H1 (cell line): Measurements from ENCODE around the gene OTOGL. TPM values are rescaled to one million over a fixed set of nuclear protein-coding genes. Genes with fewer than 3 reads are reported as not detected.

Source experiments
- CTCF ChIA-PET: fragments of 300-600 bp; sonication (Branson Sonifier 250); formaldehyde crosslinking; loops from one replicate; lab custom pipeline; 2021; ENCODE audit not compliant: partially characterized antibody; lab: Charles Lee
- POLR2A ChIA-PET: fragments of 300-600 bp; sonication (Branson Sonifier 250); formaldehyde crosslinking; loops from one replicate; lab custom pipeline; 2021; ENCODE audit warnings: inconsistent platforms; ENCODE audit not compliant: partially characterized antibody; lab: Charles Lee
- DNase-seq, 2 experiments: peaks; one replicate each; pipeline versions ENCODE4 v3.0.0 to v3.0.0-alpha.2; 2010 to 2022; ENCODE audit warnings: low spot score in 2 of 2, low read depth in 1 of 2, mixed read lengths in 1 of 2
- FAIRE-seq: peaks from 2 replicates; lab custom pipeline; 2011; peaks lifted over from hg19 to GRCh38; lab: Jason Lieb, UNC
- H2AFZ ChIP-seq: 2 replicates; pipeline ENCODE4 v1.8.1; 2012; ENCODE audit warnings: low read length, inconsistent platforms
- H2AK5ac ChIP-seq: 2 replicates; pipeline ENCODE4 v1.6.1; 2013; ENCODE audit warnings: low read depth, low read length
- H2BK120ac ChIP-seq: replicated peaks from 2 replicates; pipeline ENCODE3; 2013; ENCODE audit warnings: low read depth, low read length, inconsistent platforms
- H2BK12ac ChIP-seq: 2 replicates; pipeline ENCODE4 v1.6.1; 2013; ENCODE audit warnings: low read depth, low read length
- H2BK15ac ChIP-seq: 2 replicates; pipeline ENCODE4 v1.6.1; 2013; ENCODE audit warnings: low read length
- H2BK20ac ChIP-seq: 2 replicates; pipeline ENCODE4 v1.6.1; 2013; ENCODE audit warnings: low read length
- H2BK5ac ChIP-seq: 2 replicates; pipeline ENCODE4 v1.6.1; 2013; ENCODE audit warnings: low read depth, low read length
- H3K14ac ChIP-seq: 2 replicates; pipeline ENCODE4 v1.6.1; 2013; ENCODE audit warnings: inconsistent platforms; ENCODE audit not compliant: insufficient read length
- H3K18ac ChIP-seq: 2 replicates; pipeline ENCODE4 v1.6.1; 2013; ENCODE audit warnings: low read length; ENCODE audit errors: extremely low read depth
- H3K23ac ChIP-seq: 2 replicates; pipeline ENCODE4 v1.6.1; 2013; ENCODE audit warnings: inconsistent platforms; ENCODE audit not compliant: insufficient read length
- H3K23me2 ChIP-seq: 2 replicates; pipeline ENCODE4 v1.6.1; 2013; ENCODE audit warnings: low read depth, low read length
- H3K27ac ChIP-seq: 2 replicates; pipeline ENCODE4 v1.6.1; 2011; ENCODE audit warnings: low read depth, low read length, inconsistent platforms
- H3K27me3 ChIP-seq, 4 experiments: replicated peaks in 1 of 4; 1 replicate in 1 of 4; 2 replicates in 3 of 4; pipeline versions ENCODE4 v1.6.1 to v1.8.1; 2011 to 2013; ENCODE audit warnings: low read length in 3 of 4, mild to moderate bottlenecking in 3 of 4, inconsistent platforms in 2 of 4, mixed read lengths in 2 of 4, moderate library complexity in 1 of 4; ENCODE audit not compliant: control insufficient read depth in 3 of 4, insufficient read depth in 3 of 4; ENCODE audit errors: extremely low read depth in 1 of 4
- H3K36me3 ChIP-seq, 4 experiments: 2 replicates each; pipeline versions ENCODE4 v1.6.1 to v1.8.1; 2011 to 2013; ENCODE audit warnings: mild to moderate bottlenecking in 4 of 4, low read length in 3 of 4, moderate library complexity in 2 of 4, control low read depth in 1 of 4, inconsistent platforms in 1 of 4; ENCODE audit not compliant: insufficient read depth in 4 of 4, control insufficient read depth in 2 of 4
- H3K4ac ChIP-seq: replicated peaks from 2 replicates; pipeline ENCODE3; 2013; ENCODE audit warnings: low read length, low read depth, mixed read lengths, inconsistent platforms; ENCODE audit not compliant: insufficient read length
- H3K4me1 ChIP-seq, 4 experiments: replicated peaks in 1 of 4; 1 replicate in 1 of 4; 2 replicates in 3 of 4; pipeline versions ENCODE4 v1.6.1 to v1.8.1; 2011 to 2013; ENCODE audit warnings: low read length in 3 of 4, inconsistent platforms in 2 of 4, mixed read lengths in 1 of 4; ENCODE audit not compliant: insufficient read depth in 4 of 4, control insufficient read depth in 3 of 4
- H3K4me2 ChIP-seq, 2 experiments: 2 replicates each; pipeline versions ENCODE4 v1.6.1 to v1.8.1; 2011 to 2013; ENCODE audit warnings: low read depth in 2 of 2, low read length in 2 of 2, control low read depth in 1 of 2, inconsistent platforms in 1 of 2, mild to moderate bottlenecking in 1 of 2; ENCODE audit not compliant: insufficient read depth in 1 of 2
- H3K4me3 ChIP-seq, 4 experiments: fragments of 200-600, 300-600 bp in 1 of 4; sonication (generic), shearing (Covaris generic), sonication (Bioruptor Twin) in 1 of 4; 2 replicates each; pipeline versions ENCODE4 v1.5.1 to v1.8.1; 2011 to 2016; ENCODE audit warnings: low read length in 4 of 4, low read depth in 3 of 4, control low read depth in 2 of 4, inconsistent platforms in 2 of 4, mild to moderate bottlenecking in 2 of 4, mixed read lengths in 1 of 4, moderate library complexity in 1 of 4; ENCODE audit not compliant: insufficient read depth in 2 of 4; ENCODE audit errors: extremely low read depth in 1 of 4
- H3K56ac ChIP-seq: replicated peaks from 2 replicates; pipeline ENCODE3; 2013; ENCODE audit warnings: low read depth, mild to moderate bottlenecking, mixed read lengths, low read length, inconsistent platforms; ENCODE audit not compliant: insufficient read length
- H3K79me1 ChIP-seq: 2 replicates; pipeline ENCODE4 v1.6.1; 2013; ENCODE audit warnings: low read depth, low read length, control low read depth
- H3K79me2 ChIP-seq, 2 experiments: 2 replicates each; pipeline versions ENCODE4 v1.6.1 to v1.8.1; 2012 to 2013; ENCODE audit warnings: low read length in 2 of 2, mild to moderate bottlenecking in 2 of 2, inconsistent platforms in 1 of 2; ENCODE audit not compliant: insufficient read depth in 2 of 2, control insufficient read depth in 1 of 2
- H3K9ac ChIP-seq, 4 experiments: replicated peaks in 1 of 4; 1 replicate in 1 of 4; 2 replicates in 3 of 4; pipeline versions ENCODE4 v1.6.1 to v1.8.1; 2011 to 2013; ENCODE audit warnings: low read depth in 3 of 4, low read length in 3 of 4, control low read depth in 2 of 4, mild to moderate bottlenecking in 2 of 4, moderate library complexity in 2 of 4, inconsistent platforms in 1 of 4; ENCODE audit errors: extremely low read depth in 1 of 4
- H3K9me3 ChIP-seq, 2 experiments: 2 replicates each; pipeline versions ENCODE4 v1.6.1 to v1.8.1; 2012 to 2013; ENCODE audit warnings: mild to moderate bottlenecking in 2 of 2, moderate library complexity in 2 of 2, control low read depth in 1 of 2, inconsistent platforms in 1 of 2, low read depth in 1 of 2, low read length in 1 of 2, mixed read lengths in 1 of 2; ENCODE audit not compliant: insufficient read depth in 2 of 2
- H4K20me1 ChIP-seq, 2 experiments: replicated peaks in 1 of 2; 2 replicates each; pipeline versions ENCODE3 to v1.8.1; 2011 to 2013; ENCODE audit warnings: inconsistent platforms in 2 of 2, low read length in 2 of 2, mild to moderate bottlenecking in 1 of 2; ENCODE audit not compliant: insufficient read depth in 2 of 2, control insufficient read depth in 1 of 2
- H4K5ac ChIP-seq: 2 replicates; pipeline ENCODE4 v1.6.1; 2013; ENCODE audit warnings: low read length, low read depth, mixed read lengths, inconsistent platforms; ENCODE audit not compliant: insufficient read length
- H4K8ac ChIP-seq: 2 replicates; pipeline ENCODE4 v1.8.0; 2013; ENCODE audit warnings: mild to moderate bottlenecking, moderate library complexity, low read length, inconsistent platforms; ENCODE audit not compliant: insufficient read depth; ENCODE audit errors: extremely low read depth
- H4K91ac ChIP-seq: replicated peaks from 2 replicates; pipeline ENCODE3; 2013; ENCODE audit warnings: low read length, mixed read lengths, inconsistent platforms; ENCODE audit not compliant: insufficient read length
- ASH2L ChIP-seq: fragments of 200-600, 300-600 bp; sonication (generic); IDR thresholded peaks from one replicate; pipeline ENCODE4 v1.7.1; 2017; ENCODE audit warnings: low read length
- BACH1 ChIP-seq: IDR thresholded peaks from 2 replicates; pipeline ENCODE4 v1.6.1; 2012; ENCODE audit warnings: low read length, improper control_type of control experiment
- EZH2 ChIP-seq: fragments of 200-600 bp; sonication (generic); IDR thresholded peaks from 2 replicates; pipeline ENCODE4 v1.7.1; 2012; ENCODE audit warnings: low read depth, mild to moderate bottlenecking, moderate library complexity, low read length, inconsistent platforms; ENCODE audit not compliant: severe bottlenecking
- JUND ChIP-seq: IDR thresholded peaks from 2 replicates; pipeline ENCODE4 v1.6.1; 2011; ENCODE audit warnings: mild to moderate bottlenecking, improper control_type of control experiment, low read length
- MAFK ChIP-seq: IDR thresholded peaks from 2 replicates; pipeline ENCODE4 v1.6.1; 2012; ENCODE audit warnings: low read depth, mild to moderate bottlenecking, improper control_type of control experiment, low read length
- SRF ChIP-seq: IDR thresholded peaks from 2 replicates; pipeline ENCODE4 v1.6.1; 2011; ENCODE audit warnings: mild to moderate bottlenecking, low read depth, low read length, moderate library complexity
- YY1 ChIP-seq: IDR thresholded peaks from 2 replicates; pipeline ENCODE4 v1.6.1; 2011; ENCODE audit warnings: low read depth, mild to moderate bottlenecking, low read length
- WGBS, 2 experiments: shearing (Covaris generic) in 1 of 2; methylation state at CpG; one replicate each; pipeline versions ENCODE4 v1.1.6 to v1.1.7; 2013 to 2015; ENCODE audit warnings: low lambda C conversion rate in 2 of 2, mixed read lengths in 2 of 2, inconsistent platforms in 1 of 2, low coverage in 1 of 2, missing lambda C conversion rate in 1 of 2; ENCODE audit not compliant: insufficient replicate concordance in 2 of 2, insufficient coverage in 1 of 2, insufficient read length in 1 of 2; ENCODE audit errors: extremely low coverage in 1 of 2, missing lambda C conversion rate in 1 of 2; 5-methylcytosine and 5-hydroxymethylcytosine counted together
- polyA plus RNA-seq, 7 experiments: library from polyadenylated mRNA; depleted of rRNA in 3 of 7; stranded (reverse) in 5 of 7; unstranded in 2 of 7; fragments of >200 nt in 5 of 7; fragments of 200-250 nt in 2 of 7; gene quantifications; 1 replicate in 5 of 7; 2 replicates in 1 of 7; 4 replicates in 1 of 7; pipeline versions ENCODE4 v1.2.1 to v1.2.3, GENCODE V29; 2011 to 2013; ENCODE audit warnings: missing spikeins in 2 of 7, mixed read lengths in 2 of 7
- total RNA-seq: library from RNA; stranded (reverse); fragmentation: NEBNext Ultra II Directional; extraction: Animal tissue kit (Norgen Biotek cat#: 25700); gene quantifications from 2 replicates; pipeline ENCODE4 v1.2.1, GENCODE V29; 2021

OTOGL gene
- total and polyA plus RNA-seq, 2 of the 8 experiments (the other 6 are each of a cell fraction or from before 2014, with no cell fraction given), result 0.12 to 0.17 TPM

DNA sequence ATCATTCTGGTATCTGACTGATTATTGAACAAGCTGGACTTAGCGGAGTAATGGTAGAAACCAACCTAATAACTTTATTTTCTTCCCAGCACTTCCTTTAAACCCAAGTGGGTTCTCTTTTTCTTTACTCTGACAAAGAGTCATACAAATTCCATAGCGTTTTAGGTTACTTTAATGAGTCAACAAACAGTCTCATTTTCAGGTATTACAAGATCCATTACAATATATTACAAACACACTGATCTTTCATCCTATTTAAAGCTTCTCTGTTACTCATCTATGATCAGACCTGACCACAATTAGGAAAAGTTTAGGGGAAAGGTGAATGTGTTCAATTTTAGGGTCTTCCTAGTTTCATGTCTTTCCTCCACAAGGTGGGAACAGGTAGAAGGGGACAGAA lies 305.3 kb downstream of the OTOGL start:
- no peaks in the 10 kb centered on the region for H3K36me3 ChIP-seq
- H3K23me2 ChIP-seq, result no peaks in the 10 kb centered on the region; the same call in 1 of the 2 replicates
- H3K14ac ChIP-seq, result no peak overlapping the region
- no peak overlapping the region for H3K4me2 ChIP-seq
- no peak overlapping the region for H4K5ac ChIP-seq
- no peak overlapping the region for H3K4me3 ChIP-seq
- no peaks in the 10 kb centered on the region for H3K79me2 ChIP-seq
- no peak overlapping the region for H4K91ac ChIP-seq
- no peak overlapping the region for H3K18ac ChIP-seq
- no peak overlapping the region for H2AFZ ChIP-seq
- no peak overlapping the region for H2BK120ac ChIP-seq
- H2BK12ac ChIP-seq, result no peak overlapping the region
- H3K23ac ChIP-seq, result no peak overlapping the region
- no peak overlapping the region for H3K4ac ChIP-seq
- no peak overlapping the region for H2BK5ac ChIP-seq
- H2BK20ac ChIP-seq, result no peak overlapping the region
- WGBS, 2 experiments, result 85% methylated on average over 2 of the region's 2 CpGs; no CpG with 5 or more reads in 1 of the 2 experiments
- H2AK5ac ChIP-seq, result no peak overlapping the region
- no peaks in the 10 kb centered on the region for H3K79me1 ChIP-seq
- no peak for FAIRE-seq
- no peaks in the 10 kb centered on the region for H3K9me3 ChIP-seq
- no peaks in the 10 kb centered on the region for H4K20me1 ChIP-seq
- CTCF ChIA-PET, result no interaction called here
- TF ChIP-seq YY1 (no peak), BACH1 (no peak), JUND (no peak), ASH2L (no peak), MAFK (no peak), EZH2 (no peak), SRF (no peak)
- TF ChIP-seq, all 59 proteins: peak for 0
- Histone ChIP-seq H4K8ac (no peak overlapping the region), H2BK15ac (no peak overlapping the region), H3K4me1 (no peaks in the 10 kb centered on the region), H3K27me3 (no peaks in the 10 kb centered on the region), H3K27ac (no peak overlapping the region), H3K9ac (no peak overlapping the region), H3K56ac (no peak overlapping the region)
- no peak for DNase-seq
- POLR2A ChIA-PET, result no interaction called here
